ENCODE results near the gene CERS1.

GRCh38 chr19:18846862-18847548, 49.0 kb downstream of the CERS1 start:
- TF ChIP-seq CTCF (IDR thresholded peaks at IDR 0.05; ENCODE audit: extremely low read depth in 1 of 2, insufficient read depth in 1 of 2, low read depth in 1 of 2, low read length in 2 of 2): peak; percentile 91 to 92
- TF ChIP-seq EZH2 (IDR thresholded peaks at IDR 0.05; ENCODE audit: borderline replicate concordance, low read depth, low read length, severe bottlenecking): no peak
- TF ChIP-seq JUN (IDR thresholded peaks at IDR 0.05; ENCODE audit: borderline replicate concordance, insufficient read depth, insufficient read length, low read depth): no peak
- no peak for TF ChIP-seq POLR2A (IDR thresholded peaks at IDR 0.05; ENCODE audit: low read depth, low read length)
- TF ChIP-seq FOS (IDR thresholded peaks at IDR 0.05; ENCODE audit: borderline replicate concordance, insufficient read depth, low read length): no peak
- no peak for TF ChIP-seq GATA2 (IDR thresholded peaks at IDR 0.05; ENCODE audit: insufficient read depth, insufficient read length, low read depth, low read length)
- no peak for TF ChIP-seq MYC (IDR thresholded peaks at IDR 0.05; ENCODE audit: low read depth, low read length)
- no peak for TF ChIP-seq POLR2AphosphoS5 (IDR thresholded peaks at IDR 0.05; ENCODE audit: insufficient read depth, low read depth, low read length)
- TF ChIP-seq MAX (IDR thresholded peaks at IDR 0.05; ENCODE audit: insufficient read depth, insufficient read length): no peak

All from endothelial cell of umbilical vein (primary cell).